Mesendoderm (in vitro differentiated cells): Measurements from ENCODE around the gene CADPS.

Source experiments
- DNase-seq: peaks from one replicate; pipeline ENCODE4 v3.0.0; 2013
- H2AK5ac ChIP-seq: 2 replicates; pipeline ENCODE4 v1.6.1; 2013; ENCODE audit warnings: low read length, inconsistent platforms
- H2BK120ac ChIP-seq: 2 replicates; pipeline ENCODE4 v1.6.1; 2013; ENCODE audit warnings: low read depth, mild to moderate bottlenecking, low read length, moderate library complexity, mixed read lengths
- H2BK15ac ChIP-seq: replicated peaks from 2 replicates; pipeline ENCODE4 v1.6.1; 2013; ENCODE audit warnings: low read depth, mild to moderate bottlenecking, moderate library complexity
- H2BK5ac ChIP-seq: 2 replicates; pipeline ENCODE4 v1.6.1; 2013; ENCODE audit warnings: low read length, inconsistent platforms
- H3K18ac ChIP-seq: 2 replicates; pipeline ENCODE4 v1.6.1; 2013; ENCODE audit warnings: mild to moderate bottlenecking, low read length, mixed read lengths
- H3K23ac ChIP-seq: one replicate; pipeline ENCODE4 v1.6.1; 2013; ENCODE audit warnings: low read length
- H3K27ac ChIP-seq: 2 replicates; pipeline ENCODE4 v1.5.1; 2013; ENCODE audit warnings: low read depth, mild to moderate bottlenecking, inconsistent platforms, low read length, moderate library complexity
- H3K27me3 ChIP-seq: 2 replicates; pipeline ENCODE4 v1.6.1; 2013; ENCODE audit warnings: low read length, control low read depth, mild to moderate bottlenecking, inconsistent platforms; ENCODE audit not compliant: insufficient read depth, poor library complexity
- H3K36me3 ChIP-seq: 2 replicates; pipeline ENCODE4 v1.6.1; 2013; ENCODE audit warnings: low read length, inconsistent platforms; ENCODE audit not compliant: control insufficient read depth, insufficient read depth
- H3K4ac ChIP-seq: one replicate; pipeline ENCODE4 v1.6.1; 2013; ENCODE audit warnings: low read depth, mild to moderate bottlenecking, low read length, moderate library complexity
- H3K4me1 ChIP-seq: 2 replicates; pipeline ENCODE4 v1.6.1; 2013; ENCODE audit warnings: low read depth, low read length, inconsistent platforms; ENCODE audit not compliant: control insufficient read depth
- H3K4me2 ChIP-seq: 2 replicates; pipeline ENCODE4 v1.6.1; 2013; ENCODE audit warnings: low read length
- H3K4me3 ChIP-seq: 2 replicates; pipeline ENCODE4 v1.5.1; 2013; ENCODE audit warnings: mild to moderate bottlenecking, low read length
- H3K56ac ChIP-seq: one replicate; pipeline ENCODE4 v1.6.1; 2013; ENCODE audit warnings: low read length
- H3K79me1 ChIP-seq: 2 replicates; pipeline ENCODE4 v1.6.1; 2013; ENCODE audit warnings: low read length, inconsistent platforms
- H3K79me2 ChIP-seq: 2 replicates; pipeline ENCODE4 v1.6.1; 2013; ENCODE audit warnings: mild to moderate bottlenecking, low read length; ENCODE audit not compliant: control insufficient read depth, insufficient read depth
- H3K9ac ChIP-seq: 2 replicates; pipeline ENCODE4 v1.6.1; 2013; ENCODE audit warnings: low read length, inconsistent platforms
- H4K5ac ChIP-seq: one replicate; pipeline ENCODE4 v1.6.1; 2013; ENCODE audit warnings: low read length
- H4K8ac ChIP-seq: one replicate; pipeline ENCODE4 v1.6.1; 2013; ENCODE audit warnings: low read depth, mild to moderate bottlenecking, control low read depth, low read length, moderate library complexity
- WGBS: extraction: QIAGEN DNeasy Blood & Tissue Kit; methylation state at CpG from one replicate; pipeline ENCODE4 v1.1.7; 2013; ENCODE audit warnings: low lambda C conversion rate, missing lambda C conversion rate; ENCODE audit not compliant: insufficient coverage; ENCODE audit errors: extremely low coverage; 5-methylcytosine and 5-hydroxymethylcytosine counted together

CADPS gene

DNA sequence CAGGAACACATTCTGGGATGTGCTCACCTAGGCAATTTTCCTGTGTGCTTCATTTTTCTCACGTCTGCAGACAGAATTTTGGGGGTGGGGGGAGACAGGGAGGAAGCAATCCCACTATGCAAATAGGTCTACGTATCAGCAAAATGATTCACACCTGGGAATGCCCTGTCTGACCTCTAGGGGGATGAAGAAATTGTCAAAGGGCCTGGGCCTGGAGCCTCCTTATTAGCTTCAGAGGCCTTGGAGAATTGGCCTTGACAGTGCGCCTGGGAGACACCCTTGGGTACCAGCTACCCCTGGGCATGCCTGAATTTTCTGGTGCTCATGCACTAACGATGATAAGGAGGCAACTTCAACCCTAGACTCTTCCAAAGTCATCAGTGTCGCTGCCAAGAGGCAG lies 207.5 kb downstream of the CADPS start:
- Histone ChIP-seq H2AK5ac (no peak overlapping the region), H3K79me2 (no peaks in the 10 kb centered on the region), H3K4ac (no peak overlapping the region), H3K56ac (no peak overlapping the region), H4K5ac (no peak overlapping the region), H3K23ac (no peak overlapping the region), H2BK5ac (no peak overlapping the region), H4K8ac (no peak overlapping the region), H3K27me3 (no peaks in the 10 kb centered on the region), H3K27ac (no peak overlapping the region), H3K4me3 (no peak overlapping the region), H3K9ac (no peak overlapping the region), H3K79me1 (no peaks in the 10 kb centered on the region), H3K18ac (no peak overlapping the region), H3K4me2 (no peak overlapping the region), H2BK120ac (no peak overlapping the region), H3K4me1 (peaks cover 4% of the 10 kb centered on the region), H2BK15ac (no peak overlapping the region), H3K36me3 (no peaks in the 10 kb centered on the region)
- DNase-seq = peak; percentile 70
- WGBS = no CpG with 5 or more reads among the region's 5 CpGs

DNA sequence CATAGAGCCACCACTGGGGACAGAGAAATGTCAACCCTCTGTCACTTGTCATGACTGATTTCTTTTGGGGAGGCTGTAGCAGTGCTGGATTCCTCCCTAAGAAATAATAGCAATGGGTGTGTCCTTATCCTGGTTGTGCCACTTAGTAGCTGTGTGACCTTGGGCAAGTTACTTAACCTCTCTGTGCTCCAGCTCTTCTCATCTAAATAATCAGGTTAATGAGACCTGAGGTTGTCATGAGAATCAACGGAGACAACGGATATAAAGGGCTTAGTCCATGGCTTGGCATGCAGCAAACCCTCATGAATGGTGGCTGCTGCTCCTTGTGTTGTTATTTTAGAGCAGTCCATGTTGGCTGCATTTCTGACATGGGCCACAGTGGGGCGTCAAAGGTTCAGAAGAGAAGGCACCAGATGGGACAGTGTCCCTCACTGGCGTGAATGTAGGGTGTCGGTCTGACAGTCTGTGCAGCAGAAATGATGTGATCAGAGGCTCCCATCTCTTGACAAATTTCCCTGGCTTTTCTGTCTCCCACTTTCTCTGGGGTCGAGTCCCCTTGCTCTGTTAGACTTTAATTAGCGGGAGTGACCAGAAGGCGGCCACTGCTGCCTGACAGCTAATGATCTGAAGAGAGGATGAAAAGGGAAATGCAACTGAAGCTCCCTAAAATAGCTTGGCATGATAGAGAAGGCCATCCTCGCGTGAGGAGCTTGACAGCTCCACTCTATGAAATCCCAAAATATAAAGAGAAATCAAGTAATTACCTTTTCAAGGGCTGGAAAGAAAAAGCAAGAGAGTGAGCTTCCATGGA lies 209.4 kb downstream of the CADPS start:
- Histone ChIP-seq H3K27ac (no peak overlapping the region), H3K4ac (no peak overlapping the region), H2BK120ac (no peak overlapping the region), H2BK15ac (no peak overlapping the region), H4K5ac (no peak overlapping the region), H2AK5ac (no peak overlapping the region), H3K4me1 (peaks cover 4% of the 10 kb centered on the region), H3K56ac (no peak overlapping the region), H3K27me3 (no peaks in the 10 kb centered on the region), H3K23ac (no peak overlapping the region), H3K9ac (no peak overlapping the region), H3K4me3 (no peak overlapping the region), H4K8ac (no peak overlapping the region), H3K36me3 (no peaks in the 10 kb centered on the region), H3K18ac (no peak overlapping the region), H2BK5ac (no peak overlapping the region), H3K79me1 (no peaks in the 10 kb centered on the region), H3K4me2 (no peak overlapping the region), H3K79me2 (no peaks in the 10 kb centered on the region)
- peak; percentile 89 for DNase-seq
- no CpG with 5 or more reads among the region's 10 CpGs for WGBS

DNA sequence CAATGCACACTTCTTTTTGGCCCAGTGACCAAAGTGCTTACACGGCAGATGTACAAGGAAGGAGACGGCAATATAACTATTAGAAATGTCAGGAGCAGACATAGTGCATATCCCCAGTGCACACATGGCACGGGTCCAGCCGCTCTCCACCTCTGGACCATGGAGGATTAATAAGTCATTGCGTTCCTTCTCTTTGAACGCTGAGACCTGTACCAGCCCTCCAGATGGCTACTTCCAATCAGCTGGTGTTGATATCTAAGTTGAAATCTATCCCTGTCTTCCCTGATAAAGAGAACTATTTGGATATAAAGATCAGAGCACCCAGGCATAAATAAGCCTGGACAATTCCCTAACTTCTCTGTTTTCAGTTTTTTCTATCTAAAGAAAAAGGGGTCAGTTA lies 212.5 kb downstream of the CADPS start:
- no CpG with 5 or more reads among the region's 6 CpGs for WGBS
- no peak overlapping the region for H3K18ac ChIP-seq
- no peak overlapping the region for H3K9ac ChIP-seq
- H3K56ac ChIP-seq = no peak overlapping the region
- H3K27ac ChIP-seq = no peak overlapping the region
- H3K23ac ChIP-seq = no peak overlapping the region
- no peak overlapping the region for H2BK15ac ChIP-seq
- peaks cover 2% of the 10 kb centered on the region for H3K4me1 ChIP-seq
- no peak overlapping the region for H3K4me2 ChIP-seq
- H4K8ac ChIP-seq = no peak overlapping the region
- no peaks in the 10 kb centered on the region for H3K79me1 ChIP-seq
- no peaks in the 10 kb centered on the region for H3K79me2 ChIP-seq
- no peak overlapping the region for H3K4me3 ChIP-seq
- DNase-seq = no peak
- H2AK5ac ChIP-seq = no peak overlapping the region
- H3K27me3 ChIP-seq = no peaks in the 10 kb centered on the region
- no peaks in the 10 kb centered on the region for H3K36me3 ChIP-seq
- no peak overlapping the region for H2BK120ac ChIP-seq
- no peak overlapping the region for H3K4ac ChIP-seq
- no peak overlapping the region for H4K5ac ChIP-seq
- no peak overlapping the region for H2BK5ac ChIP-seq

DNA sequence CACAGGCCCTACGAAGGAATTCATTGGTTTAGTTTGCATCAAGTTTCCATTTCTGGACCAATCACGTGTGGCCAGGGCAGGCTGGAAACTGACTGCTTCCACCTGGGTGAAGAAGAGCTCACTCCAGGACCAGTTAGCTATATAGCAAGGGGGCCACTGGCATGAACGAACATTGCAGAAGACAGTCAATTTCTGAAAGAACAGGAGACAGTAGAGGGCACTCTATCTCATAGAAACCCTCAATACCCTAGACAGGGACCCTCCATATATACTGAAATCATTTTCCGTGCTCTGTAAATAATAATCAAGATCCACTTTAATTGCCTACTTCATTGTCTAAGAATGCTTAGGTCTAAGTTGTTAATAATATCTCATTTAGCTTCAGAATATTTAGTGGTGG lies 215.6 kb downstream of the CADPS start:
- Histone ChIP-seq H3K18ac (no peak overlapping the region), H3K4me1 (no peaks in the 10 kb centered on the region), H3K36me3 (no peaks in the 10 kb centered on the region), H3K9ac (no peak overlapping the region), H3K79me2 (no peaks in the 10 kb centered on the region), H2AK5ac (no peak overlapping the region), H3K23ac (no peak overlapping the region), H2BK15ac (no peak overlapping the region), H4K8ac (no peak overlapping the region), H4K5ac (no peak overlapping the region), H2BK120ac (no peak overlapping the region), H3K27ac (no peak overlapping the region), H3K4me2 (no peak overlapping the region), H3K4ac (no peak overlapping the region), H2BK5ac (no peak overlapping the region), H3K4me3 (no peak overlapping the region), H3K56ac (no peak overlapping the region), H3K27me3 (no peaks in the 10 kb centered on the region), H3K79me1 (no peaks in the 10 kb centered on the region)
- DNase-seq = peak; percentile 28
- WGBS = no CpG with 5 or more reads among the region's 4 CpGs

DNA sequence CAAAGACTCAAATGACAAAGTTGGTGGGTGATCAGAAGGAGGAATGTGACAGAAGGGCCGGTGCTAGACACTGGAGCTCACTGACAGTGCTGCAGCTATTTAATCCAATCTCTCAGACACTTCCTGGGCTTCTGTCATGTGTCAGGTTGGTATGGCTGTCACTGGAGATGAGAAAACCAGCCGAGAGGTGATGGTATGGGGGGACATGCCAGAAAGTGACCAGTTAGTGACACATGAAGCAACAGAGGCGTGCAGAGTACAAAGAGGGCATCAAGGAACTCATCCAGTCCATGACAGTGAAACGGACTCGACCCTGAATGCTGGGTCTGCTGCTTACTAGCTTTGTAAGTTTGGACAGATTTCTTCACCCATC lies 219.5 kb downstream of the CADPS start:
- H3K56ac ChIP-seq = no peak overlapping the region
- H3K4ac ChIP-seq = no peak overlapping the region
- no peak overlapping the region for H4K8ac ChIP-seq
- no peaks in the 10 kb centered on the region for H3K36me3 ChIP-seq
- no CpG with 5 or more reads among the region's 5 CpGs for WGBS
- H3K4me2 ChIP-seq = no peak overlapping the region
- H3K23ac ChIP-seq = no peak overlapping the region
- no peak overlapping the region for H2AK5ac ChIP-seq
- H4K5ac ChIP-seq = no peak overlapping the region
- DNase-seq = no peak
- H3K4me1 ChIP-seq = no peaks in the 10 kb centered on the region
- no peaks in the 10 kb centered on the region for H3K27me3 ChIP-seq
- H3K79me2 ChIP-seq = no peaks in the 10 kb centered on the region
- no peak overlapping the region for H2BK120ac ChIP-seq
- H3K79me1 ChIP-seq = no peaks in the 10 kb centered on the region
- H3K4me3 ChIP-seq = no peak overlapping the region
- H3K27ac ChIP-seq = no peak overlapping the region
- H2BK15ac ChIP-seq = no peak overlapping the region
- no peak overlapping the region for H2BK5ac ChIP-seq
- no peak overlapping the region for H3K9ac ChIP-seq
- no peak overlapping the region for H3K18ac ChIP-seq
